ENCODE measurements around the gene ASB2.

The ASB2 gene

DNA sequence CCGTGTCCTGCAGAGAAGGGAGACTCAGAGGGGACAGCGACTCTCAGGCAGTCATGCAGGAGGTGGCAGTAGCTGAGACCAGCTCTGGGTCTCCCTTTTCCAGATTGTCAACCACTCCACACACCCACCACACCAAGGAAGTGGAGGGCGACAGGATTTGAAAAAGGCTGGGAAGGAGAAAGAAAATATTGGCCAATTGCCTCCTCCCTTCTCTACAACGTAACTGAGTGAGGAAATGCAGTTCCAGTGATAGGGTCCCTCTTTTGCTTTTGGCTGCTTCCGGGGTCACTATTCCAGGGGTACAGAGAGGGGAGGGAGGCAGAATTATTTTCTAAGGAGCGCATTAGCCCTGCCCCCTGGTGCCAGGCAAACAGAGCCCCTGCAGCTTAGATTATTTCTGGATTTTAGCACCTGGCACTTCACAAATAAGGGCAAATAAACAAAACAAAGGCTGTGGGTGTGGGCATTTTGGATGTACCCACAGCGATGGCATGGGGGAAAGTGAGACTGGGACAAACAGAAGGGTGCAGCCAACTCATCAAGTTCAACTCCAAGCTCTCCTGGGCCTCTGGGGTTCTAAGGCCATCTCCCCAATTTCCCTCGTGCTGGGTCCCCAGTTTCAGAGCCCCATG lies 20.4 kb downstream of the ASB2 start:
- peak overlapping the region; percentile 60 for H3K27ac ChIP-seq (ENCODE audit: low read length)
- no peak overlapping the region for H2AFZ ChIP-seq (ENCODE audit: low read depth, low read length)
- H4K20me1 ChIP-seq (ENCODE audit: insufficient read depth, low read length) = no peaks in the 10 kb centered on the region
- H3K4me2 ChIP-seq (ENCODE audit: low read length) = peak overlapping the region; percentile 81
- peak overlapping the region; percentile 71 for H3K4me3 ChIP-seq (ENCODE audit: low read length)
- H3K27me3 ChIP-seq (ENCODE audit: low read depth, low read length) = no peaks in the 10 kb centered on the region
- H3K9me3 ChIP-seq (ENCODE audit: insufficient read depth, low read length) = no peaks in the 10 kb centered on the region
- H3K9ac ChIP-seq (ENCODE audit: low read length) = peak overlapping the region; percentile 70
- H3K79me2 ChIP-seq (ENCODE audit: low read length) = no peaks in the 10 kb centered on the region
- no peaks in the 10 kb centered on the region for H3K36me3 ChIP-seq (replicated peaks; ENCODE audit: low read depth, low read length)
- TF ChIP-seq EZH2phosphoT487 (IDR thresholded peaks at IDR 0.05; ENCODE audit: low read depth) = no peak
- TF ChIP-seq, protein P1, sequence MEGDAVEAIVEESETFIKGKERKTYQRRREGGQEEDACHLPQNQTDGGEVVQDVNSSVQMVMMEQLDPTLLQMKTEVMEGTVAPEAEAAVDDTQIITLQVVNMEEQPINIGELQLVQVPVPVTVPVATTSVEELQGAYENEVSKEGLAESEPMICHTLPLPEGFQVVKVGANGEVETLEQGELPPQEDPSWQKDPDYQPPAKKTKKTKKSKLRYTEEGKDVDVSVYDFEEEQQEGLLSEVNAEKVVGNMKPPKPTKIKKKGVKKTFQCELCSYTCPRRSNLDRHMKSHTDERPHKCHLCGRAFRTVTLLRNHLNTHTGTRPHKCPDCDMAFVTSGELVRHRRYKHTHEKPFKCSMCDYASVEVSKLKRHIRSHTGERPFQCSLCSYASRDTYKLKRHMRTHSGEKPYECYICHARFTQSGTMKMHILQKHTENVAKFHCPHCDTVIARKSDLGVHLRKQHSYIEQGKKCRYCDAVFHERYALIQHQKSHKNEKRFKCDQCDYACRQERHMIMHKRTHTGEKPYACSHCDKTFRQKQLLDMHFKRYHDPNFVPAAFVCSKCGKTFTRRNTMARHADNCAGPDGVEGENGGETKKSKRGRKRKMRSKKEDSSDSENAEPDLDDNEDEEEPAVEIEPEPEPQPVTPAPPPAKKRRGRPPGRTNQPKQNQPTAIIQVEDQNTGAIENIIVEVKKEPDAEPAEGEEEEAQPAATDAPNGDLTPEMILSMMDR (IDR thresholded peaks at IDR 0.05; ENCODE audit: low read depth, low read length) = no peak
- peaks cover 93% of the 10 kb centered on the region for H3K4me1 ChIP-seq (ENCODE audit: low read length)

DNA sequence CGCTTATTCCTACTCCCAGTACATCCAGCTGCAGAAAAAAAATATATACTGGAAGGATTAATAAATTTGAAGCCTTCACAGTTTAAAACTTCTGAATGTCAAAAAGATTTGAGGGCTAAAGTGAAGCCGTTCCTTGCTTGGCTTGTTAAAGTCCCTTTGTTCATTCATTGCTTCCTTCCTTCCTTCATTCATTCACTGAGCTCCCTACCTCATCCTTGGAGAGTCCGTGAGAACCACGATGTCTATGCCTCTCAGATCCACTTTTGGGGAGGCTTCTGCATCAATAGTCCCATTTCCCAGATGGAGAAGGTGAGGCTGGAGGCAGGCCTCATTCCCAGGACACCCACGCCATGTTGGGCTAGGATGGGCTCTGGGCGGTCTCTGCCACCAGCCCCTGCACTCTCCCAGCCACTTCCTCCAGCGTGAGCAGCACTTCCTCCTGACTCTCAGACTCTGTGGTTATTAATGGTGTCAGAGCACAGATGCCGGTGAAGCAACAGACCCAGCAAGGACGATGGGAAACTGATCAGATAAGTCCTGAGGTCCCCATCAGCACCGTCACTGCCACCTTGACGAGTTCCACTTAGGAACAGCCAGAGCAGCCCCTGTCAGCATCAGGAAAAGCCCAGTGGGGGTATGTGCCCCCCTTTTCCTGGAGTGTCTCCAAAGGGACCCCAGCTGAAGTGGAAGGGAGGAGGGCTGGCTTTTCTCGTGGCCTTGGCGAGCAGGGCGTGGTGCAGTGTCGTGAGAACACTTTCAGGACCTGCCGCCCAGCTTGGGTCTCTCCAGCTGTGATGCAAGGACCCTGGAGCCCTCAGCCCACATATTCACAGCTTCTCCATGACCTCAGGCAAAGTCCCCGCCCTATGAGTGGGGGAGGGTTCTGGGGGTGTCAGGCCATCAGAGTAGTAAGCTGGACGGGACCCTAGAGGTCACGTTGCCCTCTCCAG lies 21.2 kb downstream of the ASB2 start:
- H3K9ac ChIP-seq (ENCODE audit: low read length) = peak overlapping the region; percentile 70
- H2AFZ ChIP-seq (ENCODE audit: low read depth, low read length) = peak overlapping the region; percentile 55; the same call in 1 of the 2 replicates
- TF ChIP-seq EZH2phosphoT487 (IDR thresholded peaks at IDR 0.05; ENCODE audit: low read depth) = no peak
- TF ChIP-seq, protein P1 (IDR thresholded peaks at IDR 0.05; ENCODE audit: low read depth, low read length) = no peak
- no peaks in the 10 kb centered on the region for H3K9me3 ChIP-seq (ENCODE audit: insufficient read depth, low read length)
- peak overlapping the region; percentile 60 for H3K27ac ChIP-seq (ENCODE audit: low read length)
- H3K4me2 ChIP-seq (ENCODE audit: low read length) = peak overlapping the region; percentile 81
- no peaks in the 10 kb centered on the region for H3K27me3 ChIP-seq (ENCODE audit: low read depth, low read length)
- peak overlapping the region; percentile 71 for H3K4me3 ChIP-seq (ENCODE audit: low read length)
- no peaks in the 10 kb centered on the region for H3K79me2 ChIP-seq (ENCODE audit: low read length)
- peaks cover 86% of the 10 kb centered on the region for H3K4me1 ChIP-seq (ENCODE audit: low read length)
- H4K20me1 ChIP-seq (ENCODE audit: insufficient read depth, low read length) = no peaks in the 10 kb centered on the region
- H3K36me3 ChIP-seq (replicated peaks; ENCODE audit: low read depth, low read length) = no peaks in the 10 kb centered on the region

DNA sequence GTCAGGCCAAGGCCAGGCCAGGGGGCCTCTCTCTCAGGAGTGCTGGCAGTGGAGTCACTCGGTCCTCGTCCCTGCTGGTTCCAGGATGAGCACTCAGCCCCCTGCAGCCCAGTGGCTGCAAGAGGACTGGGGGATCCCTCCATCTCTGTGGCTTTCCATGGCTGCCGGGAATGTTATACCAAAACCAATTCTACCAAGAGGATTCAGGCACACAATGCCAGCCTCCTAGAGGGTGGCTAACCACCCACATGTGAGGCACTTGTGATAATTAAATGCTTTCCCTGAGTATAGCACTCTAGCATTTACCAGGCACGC lies 21.9 kb downstream of the ASB2 start:
- no peaks in the 10 kb centered on the region for H3K79me2 ChIP-seq (ENCODE audit: low read length)
- H3K27me3 ChIP-seq (ENCODE audit: low read depth, low read length) = no peaks in the 10 kb centered on the region
- H4K20me1 ChIP-seq (ENCODE audit: insufficient read depth, low read length) = no peaks in the 10 kb centered on the region
- peaks cover 79% of the 10 kb centered on the region for H3K4me1 ChIP-seq (ENCODE audit: low read length)
- peak overlapping the region; percentile 70 for H3K9ac ChIP-seq (ENCODE audit: low read length)
- H3K36me3 ChIP-seq (replicated peaks; ENCODE audit: low read depth, low read length) = no peaks in the 10 kb centered on the region
- H2AFZ ChIP-seq (ENCODE audit: low read depth, low read length) = no peak overlapping the region
- peak overlapping the region; percentile 71 for H3K4me3 ChIP-seq (ENCODE audit: low read length)
- TF ChIP-seq, protein P1 (IDR thresholded peaks at IDR 0.05; ENCODE audit: low read depth, low read length) = no peak
- TF ChIP-seq EZH2phosphoT487 (IDR thresholded peaks at IDR 0.05; ENCODE audit: low read depth) = no peak
- no peaks in the 10 kb centered on the region for H3K9me3 ChIP-seq (ENCODE audit: insufficient read depth, low read length)
- H3K27ac ChIP-seq (ENCODE audit: low read length) = no peak overlapping the region; the same call in 1 of the 2 replicates
- H3K4me2 ChIP-seq (ENCODE audit: low read length) = peak overlapping the region; percentile 81
